EL (cell line): ENCODE measurements around the gene REX1BD.

Experiments used
- DNase-seq: peaks from one replicate; pipeline ENCODE4 v3.0.0-alpha.2; 2016

Gene REX1BD

GRCh38 chr19:18603958-18604819, 15.6 kb downstream of the REX1BD start:
- DNase-seq: no peak

- no peak for DNase-seq
These were observed 16.2 kb downstream of the REX1BD start for GRCh38 chr19:18604820-18605159.

GRCh38 chr19:18605196-18605545, 16.6 kb downstream of the REX1BD start:
- DNase-seq: no peak

DNA sequence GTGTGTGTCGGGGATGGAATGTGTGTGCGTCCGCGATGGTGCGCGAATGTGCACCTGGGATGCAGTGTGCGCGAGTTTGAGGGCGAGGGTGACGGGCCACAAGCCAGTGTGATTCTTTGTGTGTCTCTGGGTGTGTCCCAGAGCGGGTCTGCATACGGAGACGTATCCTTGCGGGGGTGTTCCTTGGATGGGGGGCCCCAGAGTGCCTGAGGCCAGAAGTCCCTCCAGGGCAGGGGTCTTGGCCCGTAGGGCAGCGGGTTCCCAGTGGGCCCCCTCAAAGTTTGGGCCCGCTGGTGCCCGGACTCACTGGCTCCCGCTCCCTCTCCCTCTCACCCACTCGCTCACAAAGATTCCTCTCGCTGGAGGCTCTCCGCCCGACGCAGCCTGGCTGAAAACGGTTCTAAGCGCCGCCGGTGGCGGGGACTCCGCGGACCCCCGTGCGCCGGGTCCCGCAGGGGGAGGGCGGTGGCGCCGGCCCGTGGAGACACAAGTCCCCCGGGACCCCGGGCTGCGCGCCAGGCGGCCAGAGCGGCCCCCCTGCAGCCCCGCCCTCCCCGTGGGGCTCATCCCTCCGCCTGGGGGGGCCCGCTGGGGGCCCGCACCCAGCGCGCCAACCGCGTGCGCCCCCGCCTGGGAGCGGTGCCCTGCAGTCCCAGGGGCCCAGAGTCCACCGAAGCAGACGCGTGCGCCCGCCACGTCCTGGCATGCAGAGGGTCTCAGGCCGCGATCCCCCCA, 17.1 kb downstream of the REX1BD start:
- no peak for DNase-seq

- no peak for DNase-seq
These were observed 18.0 kb downstream of the REX1BD start, which contains the start of gene CRLF1 for GRCh38 chr19:18606281-18607225. CRLF1 (minus strand) TSS chr19:18606799; CDS start chr19:18606656, 143 bp downstream.

GRCh38 chr19:18607226-18608101, 18.9 kb downstream of the REX1BD start:
- no peak for DNase-seq

DNA sequence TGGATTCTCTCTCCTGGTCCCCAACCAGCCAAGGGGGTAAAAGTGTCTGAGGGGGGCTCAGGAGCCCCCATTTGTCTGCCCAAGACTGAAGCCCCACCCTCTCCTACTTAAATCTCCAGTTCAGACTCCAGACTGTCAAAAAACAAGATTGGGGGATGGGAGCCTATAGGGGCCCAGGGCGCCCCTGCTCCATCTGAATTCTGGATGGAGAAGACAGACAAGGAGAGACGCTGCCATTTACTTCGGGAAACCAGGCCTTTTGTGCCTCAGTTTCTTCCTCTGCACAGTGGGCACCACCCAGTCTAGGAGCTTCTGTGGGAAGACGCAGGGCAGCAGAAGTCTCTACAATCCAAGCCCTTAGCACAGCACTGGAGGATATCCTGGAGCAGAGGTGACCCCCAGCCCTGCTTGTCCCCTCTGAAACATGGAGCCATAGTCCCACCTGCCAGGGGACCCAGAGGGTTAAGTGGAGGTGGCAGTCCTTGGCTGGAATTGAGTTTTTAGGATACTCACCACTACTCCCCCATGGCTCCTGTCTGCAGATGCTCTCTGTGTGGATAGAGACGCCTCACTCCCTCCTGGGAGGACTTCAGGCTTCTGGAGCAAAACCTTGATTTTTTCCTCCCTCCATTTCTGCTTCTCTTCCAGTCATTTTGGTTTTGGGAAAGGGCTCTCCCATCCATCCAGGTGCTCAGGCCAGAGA, 19.7 kb downstream of the REX1BD start:
- DNase-seq: no peak

DNA sequence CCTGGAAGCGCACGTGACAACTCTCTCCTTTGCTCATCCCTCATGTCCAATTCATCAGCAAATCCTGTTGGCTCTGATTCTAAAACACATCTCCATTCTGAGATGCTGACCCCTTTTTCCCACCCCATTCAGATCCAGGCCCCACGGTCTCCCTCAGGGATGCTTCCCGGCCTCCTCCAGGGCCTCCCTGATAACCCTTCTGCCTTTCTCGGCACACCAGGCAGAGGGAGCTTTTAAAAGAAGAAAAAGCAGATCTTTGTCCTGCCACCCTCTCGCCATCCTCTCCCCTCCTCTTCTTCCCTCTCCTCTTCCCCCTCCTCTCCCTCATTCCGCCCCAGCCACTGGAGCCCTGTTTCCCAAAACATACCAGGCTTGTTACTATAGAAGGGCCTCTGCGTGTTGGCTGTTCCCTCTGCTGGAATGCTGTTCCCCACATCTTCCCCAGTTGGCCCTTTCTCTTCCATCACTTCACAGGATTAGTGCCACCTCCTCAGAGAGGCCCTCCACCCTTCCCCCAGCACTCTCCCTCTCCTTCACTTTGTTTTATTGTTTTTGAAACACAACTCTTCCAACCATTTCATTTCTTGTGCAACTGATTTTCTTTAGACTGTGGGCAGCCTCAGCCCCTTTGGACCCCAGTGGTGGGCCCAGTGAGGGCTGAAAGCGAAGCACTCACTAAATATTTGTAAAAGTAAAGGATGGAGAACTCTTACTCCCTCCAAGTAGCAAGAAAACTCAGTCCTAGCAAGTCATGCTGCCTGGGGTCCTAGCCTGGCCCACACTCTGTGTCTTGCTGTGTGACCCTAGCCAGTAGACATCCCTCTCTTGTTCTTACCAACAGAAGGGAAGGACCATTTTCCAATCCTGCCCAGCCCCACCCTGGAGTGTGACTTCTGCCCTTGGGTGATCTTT, 20.5 kb downstream of the REX1BD start:
- no peak for DNase-seq

DNA sequence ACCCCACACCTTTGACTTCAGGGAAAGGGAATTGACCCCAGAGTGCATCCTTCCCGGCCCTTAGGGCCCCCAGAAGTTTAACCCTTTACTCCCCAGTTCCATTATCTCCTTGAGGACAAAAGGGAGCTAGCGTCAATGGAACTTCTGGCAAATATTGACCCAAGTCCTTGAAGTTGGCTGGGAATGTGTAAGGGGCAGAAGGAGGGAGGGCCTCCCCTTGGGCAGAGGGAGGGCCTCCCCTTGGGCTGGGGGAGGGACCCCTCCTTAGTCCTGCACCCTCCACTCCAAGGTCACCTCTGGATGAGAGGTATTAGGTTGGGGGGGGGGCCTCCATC, 21.1 kb downstream of the REX1BD start:
- DNase-seq: no peak

DNA sequence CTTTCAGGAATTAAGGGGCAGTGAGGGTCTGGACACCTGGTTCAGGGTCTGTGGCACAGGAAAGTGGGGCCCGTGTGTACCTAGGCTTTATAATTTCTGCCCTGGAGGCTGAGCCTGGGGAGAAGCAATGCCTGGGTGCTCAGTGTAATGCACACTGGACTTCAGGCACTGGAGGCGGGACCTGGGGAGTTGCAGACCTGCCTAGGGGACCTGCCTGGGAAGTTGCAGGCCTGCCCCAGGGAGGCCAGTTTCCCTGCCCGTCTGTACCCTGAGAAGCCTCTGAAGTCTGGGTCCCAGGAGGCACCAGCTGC, 21.6 kb downstream of the REX1BD start:
- no peak for DNase-seq

GRCh38 chr19:18610556-18611326, 22.1 kb downstream of the REX1BD start:
- DNase-seq: no peak

- no peak for DNase-seq
These were observed 22.9 kb downstream of the REX1BD start for GRCh38 chr19:18611327-18612050.

- DNase-seq: no peak
These were observed 23.6 kb downstream of the REX1BD start for GRCh38 chr19:18612051-18612771.

- DNase-seq: no peak
These were observed 24.4 kb downstream of the REX1BD start, which contains the start of gene TMEM59L for GRCh38 chr19:18612772-18613588. TMEM59L (plus strand) TSS chr19:18612870; CDS start chr19:18612959, 89 bp downstream.

GRCh38 chr19:18613589-18614234, 25.1 kb downstream of the REX1BD start:
- no peak for DNase-seq

GRCh38 chr19:18616023-18616422, 27.4 kb downstream of the REX1BD start:
- DNase-seq: no peak

DNA sequence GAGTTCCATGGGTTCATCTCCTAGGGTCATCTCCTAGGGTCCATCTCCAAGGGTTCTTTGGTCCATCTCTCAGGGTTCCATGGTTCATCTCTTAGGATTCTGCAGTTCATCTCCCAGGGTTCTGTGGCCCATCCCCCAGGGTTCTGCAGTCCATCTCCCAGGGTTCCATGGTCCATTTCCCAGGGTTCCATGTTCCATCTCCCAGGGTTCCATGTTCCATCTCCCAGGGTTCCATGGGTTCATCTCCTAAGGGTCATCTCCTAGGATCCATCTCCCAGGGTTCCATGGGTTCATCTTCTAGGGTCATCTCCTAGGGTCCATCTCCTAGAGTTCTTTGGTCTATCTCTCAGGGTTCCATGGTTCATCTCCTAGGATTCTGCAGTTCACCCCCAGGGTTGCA, 29.0 kb downstream of the REX1BD start:
- no peak for DNase-seq
